H9 (cell line): ENCODE measurements around the gene HSD17B3. TPM values are rescaled to one million over a fixed set of nuclear protein-coding genes. Genes with fewer than 3 reads are reported as not detected.

Experiments used
- DNase-seq: peaks from one replicate; pipeline ENCODE4 v3.0.0-alpha.2; 2017
- H2AFZ ChIP-seq: one replicate; pipeline ENCODE4 v1.6.1; 2013; ENCODE audit warnings: mild to moderate bottlenecking, low read length, control low read depth, moderate library complexity
- H2AK5ac ChIP-seq: 2 replicates; pipeline ENCODE4 v1.6.1; 2013; ENCODE audit warnings: low read length, control low read depth, mixed read lengths; ENCODE audit not compliant: insufficient read length
- H2BK120ac ChIP-seq: one replicate; pipeline ENCODE4 v1.6.1; 2013; ENCODE audit warnings: low read depth, mild to moderate bottlenecking, low read length, control low read depth, inconsistent platforms; ENCODE audit not compliant: poor library complexity, severe bottlenecking
- H2BK12ac ChIP-seq: 2 replicates; pipeline ENCODE4 v1.6.1; 2013; ENCODE audit warnings: low read length, control low read depth, mixed read lengths, low read depth; ENCODE audit not compliant: insufficient read length
- H2BK15ac ChIP-seq: 2 replicates; pipeline ENCODE4 v1.6.1; 2013; ENCODE audit warnings: low read depth, low read length, control low read depth
- H2BK20ac ChIP-seq: one replicate; pipeline ENCODE4 v1.6.1; 2013; ENCODE audit warnings: low read depth, mild to moderate bottlenecking, low read length, control low read depth, inconsistent platforms; ENCODE audit not compliant: poor library complexity, severe bottlenecking
- H2BK5ac ChIP-seq: 2 replicates; pipeline ENCODE4 v1.6.1; 2013; ENCODE audit warnings: low read length, control low read depth, mixed read lengths; ENCODE audit not compliant: insufficient read length
- H3K14ac ChIP-seq: 2 replicates; pipeline ENCODE4 v1.6.1; 2013; ENCODE audit warnings: low read length, control low read depth; ENCODE audit not compliant: insufficient read depth
- H3K18ac ChIP-seq: 2 replicates; pipeline ENCODE4 v1.6.1; 2013; ENCODE audit warnings: low read depth, mild to moderate bottlenecking, mixed read lengths, low read length, control low read depth; ENCODE audit not compliant: insufficient read length
- H3K23ac ChIP-seq: 2 replicates; pipeline ENCODE4 v1.6.1; 2013; ENCODE audit warnings: low read length, control low read depth, mixed read lengths, low read depth; ENCODE audit not compliant: insufficient read length
- H3K23me2 ChIP-seq: 2 replicates; pipeline ENCODE4 v1.6.1; 2013; ENCODE audit warnings: low read depth, mild to moderate bottlenecking, mixed read lengths, low read length, control low read depth; ENCODE audit not compliant: insufficient read length, poor library complexity, severe bottlenecking
- H3K27ac ChIP-seq: 2 replicates; pipeline ENCODE4 v1.5.1; 2013; ENCODE audit warnings: low read length, control low read depth, mixed read lengths, low read depth; ENCODE audit not compliant: insufficient read length
- H3K27me3 ChIP-seq: 2 replicates; pipeline ENCODE4 v1.6.1; 2013; ENCODE audit warnings: low read length, control low read depth, inconsistent platforms; ENCODE audit not compliant: insufficient read depth
- H3K4ac ChIP-seq: 2 replicates; pipeline ENCODE4 v1.6.1; 2013; ENCODE audit warnings: low read depth, mild to moderate bottlenecking, control low read depth, inconsistent platforms, low read length, moderate library complexity
- H3K4me1 ChIP-seq: 2 replicates; pipeline ENCODE4 v1.6.1; 2013; ENCODE audit warnings: low read length, control low read depth, inconsistent platforms; ENCODE audit not compliant: insufficient read depth
- H3K4me2 ChIP-seq: 2 replicates; pipeline ENCODE4 v1.6.1; 2013; ENCODE audit warnings: low read length, control low read depth, mixed read lengths; ENCODE audit not compliant: insufficient read length, insufficient read depth
- H3K56ac ChIP-seq: 2 replicates; pipeline ENCODE4 v1.6.1; 2013; ENCODE audit warnings: low read depth, mild to moderate bottlenecking, mixed read lengths, low read length, control low read depth; ENCODE audit not compliant: insufficient read length
- H3K79me1 ChIP-seq: 2 replicates; pipeline ENCODE4 v1.6.1; 2013; ENCODE audit warnings: low read depth, mild to moderate bottlenecking, moderate library complexity, low read length, control low read depth, inconsistent platforms; ENCODE audit not compliant: insufficient read depth, poor library complexity, severe bottlenecking
- H3K79me2 ChIP-seq: 2 replicates; pipeline ENCODE4 v1.6.1; 2013; ENCODE audit warnings: low read length, control low read depth, inconsistent platforms; ENCODE audit not compliant: insufficient read depth
- H3K9ac ChIP-seq: 2 replicates; pipeline ENCODE4 v1.6.1; 2013; ENCODE audit warnings: low read length, control low read depth, mixed read lengths; ENCODE audit not compliant: insufficient read length; ENCODE audit errors: extremely low read depth
- H3K9me3 ChIP-seq: one replicate; pipeline ENCODE4 v1.6.1; 2013; ENCODE audit warnings: low read depth, low read length, inconsistent platforms; ENCODE audit not compliant: control insufficient read depth
- H3T11ph ChIP-seq: one replicate; pipeline ENCODE4 v1.6.1; 2013; ENCODE audit warnings: mild to moderate bottlenecking, low read length, control low read depth, inconsistent platforms
- H4K20me1 ChIP-seq: one replicate; pipeline ENCODE4 v1.6.1; 2013; ENCODE audit not compliant: control insufficient read depth, insufficient read length, insufficient read depth
- H4K5ac ChIP-seq: 2 replicates; pipeline ENCODE4 v1.6.1; 2013; ENCODE audit warnings: low read depth, mild to moderate bottlenecking, mixed read lengths, low read length, control low read depth; ENCODE audit not compliant: insufficient read length
- H4K8ac ChIP-seq: replicated peaks from 2 replicates; pipeline ENCODE4 v1.6.1; 2013; ENCODE audit warnings: low read length, control low read depth, mixed read lengths, low read depth; ENCODE audit not compliant: insufficient read length
- H4K91ac ChIP-seq: 2 replicates; pipeline ENCODE4 v1.6.1; 2013; ENCODE audit warnings: low read depth, mild to moderate bottlenecking, moderate library complexity, mixed read lengths, low read length, control low read depth; ENCODE audit not compliant: insufficient read length
- H3K27ac Mint-ChIP-seq, 3 experiments: 2 replicates in 2 of 3; 3 replicates in 1 of 3; pipeline ENCODE4 v1.8.0; 2020 to 2021; ENCODE audit warnings: mixed read lengths in 3 of 3, mild to moderate bottlenecking in 1 of 3, moderate library complexity in 1 of 3
- H3K27me3 Mint-ChIP-seq: 2 replicates; pipeline ENCODE4 v1.8.0; 2021; ENCODE audit warnings: low read depth, mild to moderate bottlenecking, moderate library complexity, mixed read lengths
- H3K36me3 Mint-ChIP-seq, 3 experiments: 2 replicates in 2 of 3; 3 replicates in 1 of 3; pipeline ENCODE4 v1.8.0; 2020 to 2021; ENCODE audit warnings: low read depth in 3 of 3, mixed read lengths in 3 of 3; ENCODE audit not compliant: insufficient read depth in 1 of 3
- H3K4me1 Mint-ChIP-seq, 2 experiments: 2 replicates each; pipeline ENCODE4 v1.8.0; 2020; ENCODE audit warnings: mixed read lengths in 2 of 2
- H3K4me3 Mint-ChIP-seq, 2 experiments: 2 replicates in 1 of 2; 3 replicates in 1 of 2; pipeline ENCODE4 v1.8.0; 2020 to 2021; ENCODE audit warnings: mild to moderate bottlenecking in 2 of 2, mixed read lengths in 2 of 2, moderate library complexity in 1 of 2
- H3K9me3 Mint-ChIP-seq, 2 experiments: 2 replicates in 1 of 2; 3 replicates in 1 of 2; pipeline ENCODE4 v1.8.0; 2020; ENCODE audit warnings: mild to moderate bottlenecking in 2 of 2, mixed read lengths in 2 of 2, moderate library complexity in 1 of 2
- CTCF ChIP-seq: fragments of 200-600 bp; sonication (generic); conservative IDR thresholded peaks from 3 replicates; pipeline ENCODE4 v1.8.0; 2021; ENCODE audit warnings: antibody characterized with exemption, mild to moderate bottlenecking
- WGBS: extraction: QIAGEN DNeasy Blood & Tissue Kit; methylation state at CpG from one replicate; pipeline ENCODE4 v1.1.7; 2013; ENCODE audit warnings: missing lambda C conversion rate, low lambda C conversion rate, mixed read lengths; ENCODE audit not compliant: insufficient read length; ENCODE audit errors: extremely low coverage; 5-methylcytosine and 5-hydroxymethylcytosine counted together
- total RNA-seq: library from RNA; stranded (reverse); gene quantifications from 2 replicates; pipeline ENCODE4 v1.2.1, GENCODE V29; 2021

The HSD17B3 gene
- total RNA-seq, 1 experiment from 2014 or later: not detected

- Histone ChIP-seq H2AFZ (no peak overlapping the region), H4K5ac (no peak overlapping the region), H4K8ac (no peak overlapping the region), H3K79me2 (no peaks in the 10 kb centered on the region), H3K4ac (no peak overlapping the region), H3K79me1 (no peaks in the 10 kb centered on the region), H4K20me1 (no peaks in the 10 kb centered on the region), H2BK12ac (no peak overlapping the region), H3K4me1 (no peaks in the 10 kb centered on the region), H2AK5ac (no peak overlapping the region), H3K27ac (no peak overlapping the region), H3K56ac (no peak overlapping the region), H2BK15ac (no peak overlapping the region), H3K18ac (no peak overlapping the region), H3K14ac (no peak overlapping the region), H4K91ac (no peak overlapping the region), H2BK120ac (no peak overlapping the region), H3K9me3 (no peaks in the 10 kb centered on the region), H3K4me2 (no peak overlapping the region), H3K9ac (no peak overlapping the region), H2BK5ac (no peak overlapping the region), H3T11ph (no peak overlapping the region), H3K27me3 (no peaks in the 10 kb centered on the region; the same call in 1 of the 2 replicates), H3K23ac (no peak overlapping the region), H3K23me2 (no peaks in the 10 kb centered on the region), H2BK20ac (no peak overlapping the region)
- no CpG with 5 or more reads among the region's 4 CpGs for WGBS
- no peak for TF ChIP-seq CTCF
- H3K27me3 Mint-ChIP-seq: 0 out of 2 replicates have a peak, but pooled peaks cover 4% of the 10 kb centered on the region
- H3K4me1 Mint-ChIP-seq: peaks cover 2 to 6% of the 10 kb centered on the region in 2 experiments; a peak in 3 of 4 replicates
- no peak overlapping the region for H3K4me3 Mint-ChIP-seq
- H3K27ac Mint-ChIP-seq: no peak overlapping the region
- peaks cover 8 to 10% of the 10 kb centered on the region in 2 experiments; a peak in 3 of 5 replicates for H3K9me3 Mint-ChIP-seq
- no peak for DNase-seq
- peaks cover 3 to 5% (median 3%) of the 10 kb centered on the region in 3 experiments; a peak in 4 of 7 replicates for H3K36me3 Mint-ChIP-seq
Measured at GRCh38 chr9:96299823-96300222, 2.2 kb downstream of the HSD17B3 start.
